Peyer's patch (tissue), 4 donors: Measurements from ENCODE around the gene MLPH.

ENCODE experiments used
- CTCF ChIP-seq, 6 experiments: fragments of 450-650 bp in 4 of 6; fragments of 200-600 bp in 2 of 6; sonication (generic) in 1 of 6; IDR thresholded peaks; one replicate each; pipeline ENCODE4 v1.5.1; 2017 to 2019; ENCODE audit warnings: antibody characterized with exemption in 6 of 6, mild to moderate bottlenecking in 3 of 6, moderate library complexity in 1 of 6
- POLR2A ChIP-seq, 2 donors: fragments of 450-650 bp; IDR thresholded peaks; one replicate each; pipeline ENCODE4 v1.5.1; 2017; ENCODE audit warnings: antibody characterized with exemption in 2 of 2, mild to moderate bottlenecking in 2 of 2, moderate library complexity in 2 of 2

- peak; percentile 70 to 95 (median 86) for TF ChIP-seq CTCF (IDR thresholded peaks at IDR 0.05)
- no peak for TF ChIP-seq POLR2A (IDR thresholded peaks at IDR 0.05)
Measured at GRCh38 chr2:237512774-237513466, 25.9 kb downstream of the MLPH start.
